Measurements from ENCODE around the gene FLT3.
"Not testable (repeated sequence)": the region's sequence is repeated elsewhere in the genome, so short reads cannot be mapped to it uniquely, and the experiment has no call there.

Gene FLT3

GRCh38 chr13:28044608-28045007 lies 55.8 kb downstream of the FLT3 start:
- DNase-seq (ENCODE audit: low read depth): no peak

- no peak for DNase-seq (ENCODE audit: low read depth)
Observed at GRCh38 chr13:28043224-28043623, 57.2 kb downstream of the FLT3 start.

DNA sequence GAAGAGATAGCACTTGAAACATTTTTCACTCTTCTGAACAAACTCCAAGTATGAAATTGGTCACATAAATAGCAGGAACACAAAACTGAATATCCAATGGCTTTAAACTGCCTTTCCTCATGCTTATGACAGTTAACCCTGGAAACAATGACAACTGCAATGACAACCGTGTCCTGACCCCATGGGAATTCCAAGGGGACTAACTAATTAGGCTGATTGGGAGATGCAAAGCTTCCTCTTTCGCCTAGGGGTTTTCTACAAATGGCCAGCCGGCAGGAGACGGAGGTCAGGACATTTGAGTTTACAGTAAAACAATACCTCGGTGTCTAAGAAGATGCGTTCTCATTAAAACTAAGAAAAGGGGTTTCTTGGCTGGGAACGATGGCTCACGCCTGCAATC lies 58.9 kb downstream of the FLT3 start:
- DNase-seq (ENCODE audit: low read depth): no peak

GRCh38 chr13:28041031-28041461 lies 59.3 kb downstream of the FLT3 start:
- no peak for DNase-seq (ENCODE audit: low read depth)

GRCh38 chr13:28037399-28037798 lies 63.0 kb downstream of the FLT3 start:
- no peak for DNase-seq (ENCODE audit: low read depth)

DNA sequence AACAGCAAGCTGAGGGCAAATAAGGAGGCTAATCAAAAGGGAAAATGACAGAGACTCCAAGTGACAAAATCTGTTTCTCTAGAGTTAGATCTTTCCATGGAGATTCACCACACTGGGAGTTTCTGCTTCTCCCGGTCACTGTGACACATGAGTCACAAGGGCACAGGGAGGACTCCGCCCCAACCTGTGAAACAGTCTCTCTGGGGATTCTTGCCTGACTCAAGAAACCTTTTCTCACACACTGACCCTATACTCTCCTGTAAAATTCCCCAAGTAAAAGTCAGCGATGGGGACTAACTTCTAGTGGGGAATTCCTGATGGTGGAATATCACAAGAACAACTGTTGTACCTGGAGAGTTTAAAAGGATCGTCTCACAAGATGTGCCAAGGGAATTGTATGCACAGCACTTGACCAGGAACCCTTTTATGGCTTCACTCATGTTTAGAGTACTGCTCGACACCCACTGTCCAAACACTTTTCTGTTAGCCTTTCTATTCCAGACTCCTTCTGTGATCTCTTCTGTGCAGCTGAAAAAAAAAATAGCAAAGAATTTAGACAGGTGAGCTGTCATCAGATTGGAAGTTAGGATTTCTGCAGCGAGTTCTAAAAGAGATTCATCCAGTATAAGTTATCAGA lies 65.1 kb downstream of the FLT3 start:
- DNase-seq (ENCODE audit: low read depth): no peak

GRCh38 chr13:28033894-28034655 lies 66.3 kb downstream of the FLT3 start:
- DNase-seq (ENCODE audit: low read depth): no peak

DNA sequence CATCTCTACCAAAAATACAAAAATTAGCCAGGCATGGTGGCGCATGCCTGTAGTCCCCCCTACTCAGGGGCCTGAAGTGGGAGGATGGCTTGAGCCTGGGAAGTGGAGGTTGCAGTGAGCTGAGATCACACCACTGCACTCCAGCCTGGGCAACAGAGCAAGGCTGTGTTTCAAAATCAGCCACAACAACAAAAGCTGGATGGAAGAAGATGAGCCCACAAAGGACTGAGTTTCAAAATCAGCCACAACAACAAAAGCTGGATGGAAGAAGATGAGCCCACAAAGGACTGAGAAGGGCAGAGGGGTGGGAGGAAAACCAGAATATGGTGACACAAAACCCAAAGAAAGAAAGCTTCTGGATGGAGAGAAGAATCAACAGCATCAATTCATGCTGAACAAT lies 67.9 kb downstream of the FLT3 start:
- DNase-seq (ENCODE audit: low read depth): not testable (repeated sequence)

DNA sequence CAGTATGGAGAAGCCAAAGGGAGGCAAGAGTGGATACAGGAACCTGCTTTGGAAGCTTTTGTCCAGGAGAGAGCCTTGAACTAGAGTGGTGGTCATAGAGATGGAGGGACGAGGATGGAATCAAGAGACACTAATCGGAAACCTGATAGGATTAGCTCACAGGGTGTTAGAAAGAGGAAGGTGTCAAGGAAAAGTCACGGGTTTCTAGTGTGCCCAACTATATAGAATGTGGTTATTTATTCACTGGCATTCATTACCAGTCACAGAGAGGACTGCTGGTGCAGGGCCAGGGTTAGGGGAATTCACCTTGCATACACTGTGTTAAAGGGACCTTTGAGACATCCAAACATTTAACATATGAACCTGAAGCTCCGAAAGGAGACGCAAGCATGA lies 68.5 kb downstream of the FLT3 start:
- DNase-seq (ENCODE audit: low read depth): no peak

DNA sequence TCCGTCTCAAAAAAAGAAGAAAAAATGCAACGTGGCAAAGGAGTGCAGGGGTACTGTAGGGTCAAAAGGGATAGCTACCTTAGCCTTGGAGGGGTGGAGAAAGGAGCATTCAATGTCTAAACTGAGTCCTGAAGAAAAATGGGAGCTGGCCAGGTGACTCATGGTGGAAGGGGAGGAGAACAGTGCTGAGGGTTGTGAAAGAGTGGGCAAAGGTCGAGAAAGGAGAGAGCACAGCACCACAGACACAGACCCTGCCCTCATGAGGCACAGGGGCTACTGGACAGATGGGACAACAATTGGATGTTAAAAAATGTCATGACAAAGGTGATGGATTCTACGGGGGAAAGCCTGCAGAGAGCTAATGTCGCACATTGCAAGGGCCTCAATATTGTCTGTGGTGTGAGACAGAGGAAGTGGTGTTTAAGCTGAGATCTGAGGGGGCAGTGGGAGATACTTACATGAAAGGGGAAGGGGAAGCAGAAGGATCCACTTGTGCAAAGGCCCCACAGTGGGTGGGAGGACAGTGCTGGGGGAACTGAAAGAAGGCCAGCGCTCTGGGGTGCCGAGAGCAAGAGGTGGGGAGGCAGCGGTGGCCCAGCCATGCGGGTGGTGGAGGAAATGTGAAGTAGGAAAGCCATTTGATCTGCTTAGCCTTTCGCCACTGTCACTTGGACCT lies 69.0 kb downstream of the FLT3 start:
- DNase-seq (ENCODE audit: low read depth): no peak

GRCh38 chr13:28027607-28028364 lies 72.6 kb downstream of the FLT3 start:
- no peak for DNase-seq (ENCODE audit: low read depth)

- DNase-seq (ENCODE audit: low read depth): no peak
Observed at GRCh38 chr13:28027071-28027470, 73.3 kb downstream of the FLT3 start.

- DNase-seq (ENCODE audit: low read depth): no peak
Observed at GRCh38 chr13:28026508-28026907, 73.9 kb downstream of the FLT3 start.

DNA sequence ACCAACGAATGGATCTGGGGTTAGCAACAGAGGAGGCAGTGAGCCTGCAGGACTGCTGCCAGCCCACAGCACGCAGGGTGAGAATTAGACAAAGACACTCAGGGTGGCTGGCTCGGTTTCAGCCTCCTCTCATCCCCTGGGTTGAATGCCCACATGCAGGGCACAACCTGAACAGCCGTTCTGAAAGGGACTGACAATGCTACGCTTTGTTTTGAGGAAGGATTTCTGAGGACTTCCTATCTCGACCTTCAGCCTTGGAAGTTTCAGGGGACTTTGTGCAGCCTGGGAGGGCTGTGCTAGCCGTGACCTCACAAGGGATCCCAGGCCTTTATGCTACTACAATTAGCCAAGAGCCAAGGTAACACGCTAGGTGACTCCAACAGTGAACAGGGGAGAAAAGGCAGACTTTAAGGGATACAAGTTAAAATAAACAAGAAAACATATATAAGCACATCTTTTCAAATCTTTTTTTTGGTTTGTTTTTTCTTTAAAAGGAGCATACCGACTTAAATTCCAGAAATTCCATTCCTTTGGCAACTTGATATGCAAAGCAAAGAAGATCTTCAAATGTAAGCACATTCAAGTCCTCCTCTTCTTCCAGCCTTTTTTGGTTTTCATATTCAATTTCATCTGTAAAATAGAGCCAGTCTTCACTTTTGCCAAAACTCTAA lies 77.4 kb downstream of the FLT3 start:
- DNase-seq (ENCODE audit: low read depth): no peak

GRCh38 chr13:28014301-28014700 lies 86.1 kb downstream of the FLT3 start:
- DNase-seq (ENCODE audit: low read depth): no peak

DNA sequence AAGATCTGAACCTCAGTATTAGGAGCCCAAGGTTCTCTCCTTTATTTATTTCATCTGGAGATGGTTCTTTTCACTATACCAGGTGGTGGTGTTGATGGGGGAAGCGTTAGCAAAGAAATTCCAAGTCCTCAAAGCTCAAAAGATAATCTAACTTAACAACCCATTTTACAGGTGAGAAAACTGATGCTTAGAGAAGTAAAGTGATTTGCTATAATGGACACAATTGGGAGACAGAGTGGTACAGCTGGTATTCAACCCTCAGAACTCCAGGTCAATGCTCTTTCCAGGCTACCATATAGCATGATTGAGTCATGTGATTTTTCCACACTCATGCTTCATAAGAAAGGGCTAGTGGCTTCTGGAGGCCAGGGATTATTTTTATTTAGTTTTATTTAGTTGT lies 86.9 kb downstream of the FLT3 start:
- no peak for DNase-seq (ENCODE audit: low read depth)

DNA sequence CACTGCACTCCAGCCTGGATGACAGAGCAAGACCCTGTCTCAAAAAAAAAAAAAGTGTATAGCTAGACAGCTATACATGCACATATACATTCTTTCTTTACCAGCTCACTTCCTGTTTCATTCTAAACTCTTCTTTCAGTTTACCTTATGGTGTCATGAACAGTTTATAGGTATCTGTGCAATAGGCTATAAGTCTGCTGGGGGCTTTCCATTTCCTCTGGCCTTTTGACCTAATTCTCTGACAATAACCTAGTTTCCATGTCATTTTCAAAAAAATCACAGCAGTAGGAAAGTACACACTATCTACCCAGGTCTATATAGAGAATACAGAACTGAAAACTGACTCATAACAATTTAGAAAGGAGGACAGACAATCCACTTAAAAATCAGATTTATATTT lies 87.5 kb downstream of the FLT3 start:
- no peak for DNase-seq (ENCODE audit: low read depth)

- no peak for DNase-seq (ENCODE audit: low read depth)
Observed at GRCh38 chr13:28012383-28012782, 88.0 kb downstream of the FLT3 start.

DNA sequence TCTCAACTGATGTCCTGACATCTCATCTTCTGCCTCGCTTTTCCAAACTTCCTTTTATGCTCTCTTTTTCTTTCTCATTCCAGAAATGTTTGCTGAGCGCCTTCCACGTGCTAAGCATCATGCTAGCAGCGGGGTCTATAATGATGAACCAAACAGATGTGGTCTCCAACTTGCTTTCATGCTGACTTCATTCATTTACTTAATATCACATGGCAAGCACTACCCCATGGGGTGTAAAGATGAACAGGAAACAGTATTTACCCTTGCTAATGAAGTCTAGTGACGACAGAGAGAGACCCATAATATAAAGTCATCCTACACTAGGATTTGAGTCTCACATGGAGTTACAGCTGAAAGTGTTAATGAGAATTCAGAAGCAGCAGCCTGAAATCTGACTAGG lies 90.3 kb downstream of the FLT3 start:
- DNase-seq (ENCODE audit: low read depth): no peak

- DNase-seq (ENCODE audit: low read depth): not testable (repeated sequence)
Observed at GRCh38 chr13:28005016-28005415, 95.4 kb downstream of the FLT3 start.

GRCh38 chr13:28002886-28003698 lies 97.3 kb downstream of the FLT3 start:
- DNase-seq (ENCODE audit: low read depth): no peak

Measured in stimulated activated CD8-positive, alpha-beta memory T cell treated with anti-CD3 and anti-CD28 coated beads, Interleukin-12 subunit alpha, Interleukin-12 subunit beta, amount 100 ng/mL, for 1 hour (primary cell).